Lung (tissue), 12 donors: ENCODE data around the gene PRELP. TPM values are rescaled to one million over a fixed set of nuclear protein-coding genes. Genes with fewer than 3 reads are reported as not detected.

Experiments
- ATAC-seq: fragments of 200-7000 bp; cut with Tn5 transposase; one replicate; pipeline ENCODE4 v1.9.1; 2020; ENCODE audit warnings: moderate number of reproducible peaks; ENCODE audit not compliant: insufficient read depth, low FRiP score
- DNase-seq, 3 donors: peaks; one replicate each; pipeline ENCODE4 v3.0.0-alpha.2; 2013 to 2017
- H3K27ac ChIP-seq, 2 donors: one replicate each; pipeline ENCODE4 v1.5.1; 2013; ENCODE audit warnings: mild to moderate bottlenecking in 2 of 2, moderate library complexity in 2 of 2, control low read depth in 1 of 2, inconsistent platforms in 1 of 2, low read depth in 1 of 2, low read length in 1 of 2
- H3K27me3 ChIP-seq, 3 donors: one replicate each; pipeline ENCODE4 v1.5.1; 2013; ENCODE audit warnings: low read length in 2 of 3; ENCODE audit not compliant: control insufficient read depth in 3 of 3, insufficient read depth in 3 of 3
- H3K36me3 ChIP-seq, 4 donors: one replicate each; pipeline ENCODE4 v1.5.1; 2013; ENCODE audit warnings: low read length in 4 of 4, mild to moderate bottlenecking in 1 of 4, moderate library complexity in 1 of 4; ENCODE audit not compliant: control insufficient read depth in 4 of 4, insufficient read depth in 4 of 4
- H3K4me1 ChIP-seq, 5 donors: one replicate each; pipeline ENCODE4 v1.5.1; 2013; ENCODE audit warnings: low read length in 5 of 5, mild to moderate bottlenecking in 2 of 5, moderate library complexity in 1 of 5; ENCODE audit not compliant: control insufficient read depth in 5 of 5, insufficient read depth in 5 of 5
- H3K4me3 ChIP-seq: one replicate; pipeline ENCODE4 v1.5.1; 2013; ENCODE audit warnings: mild to moderate bottlenecking, control low read depth, moderate library complexity
- H3K9ac ChIP-seq, 2 donors: one replicate each; pipeline ENCODE4 v1.5.1; 2013; ENCODE audit warnings: low read length in 2 of 2, control low read depth in 1 of 2; ENCODE audit not compliant: insufficient read depth in 1 of 2
- H3K9me3 ChIP-seq, 4 donors: one replicate each; pipeline ENCODE4 v1.5.1; 2013; ENCODE audit warnings: low read length in 3 of 4, mild to moderate bottlenecking in 1 of 4, moderate library complexity in 1 of 4; ENCODE audit not compliant: control insufficient read depth in 4 of 4, insufficient read depth in 3 of 4
- CTCF ChIP-seq: IDR thresholded peaks from 2 replicates; pipeline ENCODE4 v1.5.1; 2012; ENCODE audit warnings: mild to moderate bottlenecking; ENCODE audit errors: control extremely low read depth, extremely low read depth
- WGBS, 2 donors: extraction: QIAGEN DNeasy Blood & Tissue Kit; methylation state at CpG; one replicate each; pipeline ENCODE4 v1.1.7; 2013; 5-methylcytosine and 5-hydroxymethylcytosine counted together
- polyA plus RNA-seq, 2 donors: library from polyadenylated mRNA; stranded (reverse); fragments of 200-250 nt; gene quantifications; one replicate each; pipeline ENCODE4 v1.2.1, GENCODE V29; 2013
- total RNA-seq, 2 donors: library from RNA; depleted of rRNA in 1 of 2; stranded (reverse); fragments of >200 nt in 1 of 2; gene quantifications; one replicate each; pipeline ENCODE4 v1.2.1, GENCODE V29; 2014 to 2021
- donor health status: control.
- donor health status: control.
- donor health status: Bipolar disorder and iron deficiency.
- donor health status: healthy.
- donor health status: DM: yes; HTN: yes; CAD: no.

Gene PRELP
- total and polyA plus RNA-seq, 4 donors: 2.0 to 26.0 (median 13.6) TPM

- Histone ChIP-seq H3K27me3 (no peaks in the 10 kb centered on the region), H3K27ac (no peak overlapping the region)
- no peak for TF ChIP-seq CTCF
Measured at GRCh38 chr1:203522237-203522636, 46.6 kb downstream of the PRELP start.

DNA sequence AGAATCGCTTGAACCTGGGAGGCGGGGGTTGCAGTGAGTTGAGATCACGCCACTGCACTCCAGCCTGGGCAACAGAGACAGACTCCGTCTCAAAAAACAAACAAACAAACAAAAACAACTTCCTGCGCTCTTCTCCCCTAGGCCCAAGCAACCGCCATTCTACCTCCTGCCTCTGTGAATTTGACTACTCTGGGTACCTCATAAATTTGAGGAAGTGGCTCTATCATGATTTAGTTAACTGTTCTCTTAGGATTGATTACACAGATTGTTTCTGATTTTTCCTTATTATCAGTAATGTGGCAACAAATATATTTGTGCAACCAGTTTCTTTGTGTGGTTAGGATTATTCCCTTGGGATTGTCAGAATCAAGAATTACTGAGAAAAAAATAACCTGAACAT lies 48.1 kb downstream of the PRELP start:
- Histone ChIP-seq H3K4me1 (peaks cover 0 to 14% (median 4%) of the 10 kb centered on the region in 5 donors), H3K9ac (no peak overlapping the region), H3K27ac (no peak overlapping the region), H3K36me3 (no peaks in the 10 kb centered on the region), H3K27me3 (no peaks in the 10 kb centered on the region), H3K4me3 (no peak overlapping the region), H3K9me3 (no peaks in the 10 kb centered on the region)
- no peak for ATAC-seq
- no peak for TF ChIP-seq CTCF
- WGBS, 2 donors: 87 to 93% methylated on average over 6 of the region's 6 CpGs
- DNase-seq: no peak

More at GRCh38 chr1:203522237-203522636, 46.6 kb downstream of the PRELP start:
- 84 to 90% methylated on average over 11 of the region's 11 CpGs for WGBS, 2 donors
- Histone ChIP-seq H3K9me3 (no peaks in the 10 kb centered on the region), H3K4me3 (no peak overlapping the region), H3K4me1 (peaks cover 0 to 14% (median 4%) of the 10 kb centered on the region in 5 donors), H3K36me3 (no peaks in the 10 kb centered on the region), H3K9ac (no peak overlapping the region)
- no peak for ATAC-seq
- no peak for DNase-seq

DNA sequence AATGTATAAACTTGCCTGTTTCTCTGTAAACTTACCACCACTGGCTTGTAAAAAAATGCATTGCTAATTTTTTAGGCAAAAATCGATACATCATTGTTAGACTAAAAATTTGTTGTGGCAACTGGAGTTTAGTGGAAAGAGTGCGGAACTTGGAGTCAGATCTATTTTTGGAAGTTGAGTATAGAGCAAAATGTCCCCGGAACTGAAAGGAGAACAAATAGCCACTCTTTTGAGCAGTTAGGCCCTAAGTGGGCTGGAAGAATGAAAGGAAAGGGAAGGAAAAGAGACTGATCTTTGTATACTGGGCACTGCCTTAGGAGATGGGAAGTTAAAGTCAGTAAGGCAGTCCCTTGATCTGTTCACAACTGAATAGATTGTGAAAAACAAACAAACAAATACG lies 48.5 kb downstream of the PRELP start:
- H3K4me1 ChIP-seq: peaks cover 0 to 15% (median 4%) of the 10 kb centered on the region in 5 donors
- WGBS, 2 donors: 70 to 78% methylated on average over 4 of the region's 4 CpGs
- no peak for ATAC-seq

More for the DNA sequence above, 48.5 kb downstream of the PRELP start:
- TF ChIP-seq CTCF: no peak
- Histone ChIP-seq H3K27me3 (no peaks in the 10 kb centered on the region), H3K9ac (no peak overlapping the region), H3K27ac (no peak overlapping the region), H3K36me3 (no peaks in the 10 kb centered on the region), H3K9me3 (no peaks in the 10 kb centered on the region), H3K4me3 (no peak overlapping the region)
- DNase-seq: no peak
